AG04450 (cell line): Measurements from ENCODE around the gene CSTF1. TPM values are rescaled to one million over a fixed set of nuclear protein-coding genes. Genes with fewer than 3 reads are reported as not detected.
A peak's percentile ranks its signal among the peaks of the same experiment; 100 is the strongest.

ENCODE experiments used
- CTCF ChIA-PET: fragments of 300-600, 350-600 bp; formaldehyde crosslinking; extraction: SDS; loops from one replicate; lab custom pipeline; 2022; ENCODE audit warnings: antibody characterized with exemption, inconsistent platforms; lab: Charles Lee
- POLR2A ChIA-PET: fragments of 350-600 bp; formaldehyde crosslinking; extraction: SDS; loops from one replicate; lab custom pipeline; 2021; ENCODE audit warnings: antibody characterized with exemption, inconsistent platforms; lab: Yijun Ruan, JAX
- DNase-seq: peaks from one replicate; pipeline ENCODE4 v3.0.0-alpha.2; 2011; ENCODE audit warnings: low read depth, low spot score
- H3K27ac ChIP-seq: one replicate; pipeline ENCODE4 v1.5.1; 2012; ENCODE audit warnings: low read depth, low read length, control low read depth
- H3K27me3 ChIP-seq: one replicate; pipeline ENCODE4 v1.6.0; 2012; ENCODE audit warnings: low read length; ENCODE audit not compliant: control insufficient read depth, insufficient read depth
- H3K4me3 ChIP-seq: 2 replicates; pipeline ENCODE4 v1.5.1; 2011; ENCODE audit warnings: mild to moderate bottlenecking, low read depth, low read length, control low read depth
- H3K9me3 ChIP-seq: 2 replicates; pipeline ENCODE4 v1.5.1; 2012; ENCODE audit warnings: low read length; ENCODE audit not compliant: control insufficient read depth, insufficient read depth
- CTCF ChIP-seq: IDR thresholded peaks from 2 replicates; pipeline ENCODE4 v1.5.1; 2011; ENCODE audit warnings: low read depth, low read length, control low read depth, inconsistent platforms
- polyA plus RNA-seq: library from polyadenylated mRNA; depleted of rRNA; stranded (reverse); fragments of >200 nt; gene quantifications from 2 replicates; pipeline ENCODE4 v1.2.3, GENCODE V29; 2011

Gene CSTF1
- polyA plus RNA-seq, 1 experiment = 74.4 TPM

GRCh38 chr20:56376331-56376730, 16.1 kb upstream of the CSTF1 start:
- H3K4me3 ChIP-seq = no peak overlapping the region
- no peak for TF ChIP-seq CTCF
- POLR2A ChIA-PET = no interaction called here

GRCh38 chr20:56378386-56378785, 14.1 kb upstream of the CSTF1 start:
- ChIA-PET POLR2A (no interaction called here), CTCF (no interaction called here)
- Histone ChIP-seq H3K27ac (no peak overlapping the region), H3K9me3 (no peaks in the 10 kb centered on the region), H3K4me3 (no peak overlapping the region), H3K27me3 (no peaks in the 10 kb centered on the region)
- DNase-seq = no peak
- no peak for TF ChIP-seq CTCF

More at GRCh38 chr20:56376331-56376730, 16.1 kb upstream of the CSTF1 start:
- Histone ChIP-seq H3K9me3 (no peaks in the 10 kb centered on the region), H3K27me3 (no peaks in the 10 kb centered on the region), H3K27ac (no peak overlapping the region)
- CTCF ChIA-PET = interaction anchor here (1.5 kb wide), 1 partner anchor 32 kb away, joined by 5 read pairs; no protein-coding TSS in a partner anchor
- no peak for DNase-seq

GRCh38 chr20:56380375-56380774, 12.1 kb upstream of the CSTF1 start:
- Histone ChIP-seq H3K9me3 (no peaks in the 10 kb centered on the region), H3K27me3 (no peaks in the 10 kb centered on the region), H3K4me3 (no peak overlapping the region), H3K27ac (no peak overlapping the region)
- no peak for TF ChIP-seq CTCF
- ChIA-PET CTCF (interaction anchor here (0.7 kb wide), 1 partner anchor 21 kb away, joined by 3 read pairs; no protein-coding TSS in a partner anchor), POLR2A (interaction anchor here (2.6 kb wide), 1 partner anchor 12 kb away, joined by 13 read pairs; the partner anchor contains the start of genes AURKA and CSTF1)
- DNase-seq = peak; percentile 27

GRCh38 chr20:56381501-56381900, 10.9 kb upstream of the CSTF1 start:
- no peak overlapping the region for H3K27ac ChIP-seq
- no peaks in the 10 kb centered on the region for H3K9me3 ChIP-seq
- no peak overlapping the region for H3K4me3 ChIP-seq
- TF ChIP-seq CTCF = no peak
- DNase-seq = no peak
- POLR2A ChIA-PET = interaction anchor here (0.7 to 2.6 kb wide), 2 partner anchors 10 to 28 kb away, joined by 3 to 13 read pairs; partner anchors contain the start of genes AURKA and CSTF1
- CTCF ChIA-PET = no interaction called here
- no peaks in the 10 kb centered on the region for H3K27me3 ChIP-seq

- Histone ChIP-seq H3K27ac (no peak overlapping the region), H3K27me3 (no peaks in the 10 kb centered on the region), H3K9me3 (no peaks in the 10 kb centered on the region), H3K4me3 (no peak overlapping the region)
- no peak for DNase-seq
- ChIA-PET POLR2A (no interaction called here), CTCF (interaction anchor here (0.6 kb wide), 1 partner anchor 10 kb away, joined by 7 read pairs; no protein-coding TSS in a partner anchor)
- TF ChIP-seq CTCF = no peak
Observed at GRCh38 chr20:56382696-56383095, 9.7 kb upstream of the CSTF1 start.
